Measurements from ENCODE around the gene SYNRG.

The SYNRG gene

DNA sequence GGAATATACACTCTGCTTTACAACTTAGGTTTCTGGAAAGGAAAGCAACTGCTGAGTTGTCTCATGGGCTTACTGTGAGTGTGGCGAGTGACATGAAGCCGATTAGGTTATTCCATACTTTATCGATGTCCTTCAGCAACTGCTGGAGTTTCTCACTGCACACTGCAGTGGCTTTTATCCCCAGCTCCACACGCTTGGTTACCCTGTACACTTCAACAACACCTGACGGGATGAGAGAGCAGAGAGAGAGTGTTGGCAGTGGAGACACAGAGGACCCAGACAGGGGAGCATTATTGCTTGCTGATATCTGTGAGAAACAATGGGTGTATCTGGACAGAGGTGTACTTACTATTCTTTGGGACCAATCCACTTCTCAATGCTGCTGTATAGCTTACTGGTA, 73.3 kb downstream of the SYNRG start:
- TF ChIP-seq CEBPB (IDR thresholded peaks at IDR 0.05) (no peak), EGR1 (IDR thresholded peaks at IDR 0.05) (no peak)

DNA sequence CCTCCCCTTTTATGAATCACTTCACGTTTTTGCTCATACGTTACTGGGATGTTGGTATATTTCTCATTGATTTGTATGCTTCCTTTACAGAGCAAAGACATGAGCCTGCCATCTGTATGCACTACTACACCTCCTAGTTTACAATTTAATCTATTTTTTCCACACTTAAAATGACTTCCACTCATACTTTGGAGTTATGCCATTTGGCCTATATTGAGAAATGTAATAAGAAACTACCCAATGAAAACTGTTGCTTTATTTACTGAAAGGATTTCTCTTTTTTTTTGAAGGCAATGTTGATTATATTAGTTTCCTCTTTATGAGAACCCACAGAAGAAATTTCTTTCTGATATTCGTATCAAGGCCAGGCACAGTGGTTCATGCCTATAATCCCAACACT, 76.5 kb downstream of the SYNRG start:
- TF ChIP-seq FOXM1 (IDR thresholded peaks at IDR 0.05; ENCODE audit: borderline replicate concordance, low read depth), result no peak
- no peak for TF ChIP-seq NFIC (IDR thresholded peaks at IDR 0.05)
- no peak for TF ChIP-seq CEBPB (IDR thresholded peaks at IDR 0.05)
- TF ChIP-seq, protein P1, sequence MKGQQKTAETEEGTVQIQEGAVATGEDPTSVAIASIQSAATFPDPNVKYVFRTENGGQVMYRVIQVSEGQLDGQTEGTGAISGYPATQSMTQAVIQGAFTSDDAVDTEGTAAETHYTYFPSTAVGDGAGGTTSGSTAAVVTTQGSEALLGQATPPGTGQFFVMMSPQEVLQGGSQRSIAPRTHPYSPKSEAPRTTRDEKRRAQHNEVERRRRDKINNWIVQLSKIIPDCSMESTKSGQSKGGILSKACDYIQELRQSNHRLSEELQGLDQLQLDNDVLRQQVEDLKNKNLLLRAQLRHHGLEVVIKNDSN (IDR thresholded peaks at IDR 0.05), result no peak
- no peak for TF ChIP-seq TEAD4 (IDR thresholded peaks at IDR 0.05)
- no peak for TF ChIP-seq TCF12 (IDR thresholded peaks at IDR 0.05; ENCODE audit: low read depth)

DNA sequence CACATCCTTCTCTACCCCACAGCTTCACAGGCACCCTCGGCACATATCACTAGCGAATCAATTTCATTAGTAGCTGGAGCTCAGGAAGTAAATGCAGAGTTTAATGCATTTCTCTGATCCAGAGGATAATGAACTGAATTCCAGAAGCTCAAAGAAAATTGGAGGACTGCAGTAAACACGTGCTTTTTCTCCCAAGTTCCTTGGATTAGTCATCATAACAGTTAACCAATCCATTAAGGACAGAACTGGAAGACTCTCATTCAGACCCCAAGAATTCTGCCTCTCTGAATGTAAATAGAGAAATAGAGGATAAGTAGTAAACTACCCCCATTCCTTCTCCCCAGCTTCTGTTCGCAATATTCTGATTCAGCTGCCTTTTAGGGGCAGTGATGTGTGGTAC, 78.8 kb downstream of the SYNRG start:
- no peak for TF ChIP-seq TEAD4 (IDR thresholded peaks at IDR 0.05)
- TF ChIP-seq ZBTB7A (IDR thresholded peaks at IDR 0.05; ENCODE audit: low read depth), result no peak
- no peak for TF ChIP-seq TAF1 (IDR thresholded peaks at IDR 0.05; ENCODE audit: low read depth)
- TF ChIP-seq CREB1 (IDR thresholded peaks at IDR 0.05; ENCODE audit: low read depth), result no peak
- TF ChIP-seq CEBPB (IDR thresholded peaks at IDR 0.05), result no peak
- TF ChIP-seq REST (IDR thresholded peaks at IDR 0.05; ENCODE audit: low read depth), result no peak
- no peak for TF ChIP-seq RAD21 (IDR thresholded peaks at IDR 0.05; ENCODE audit: low read depth)
- TF ChIP-seq, protein P2, sequence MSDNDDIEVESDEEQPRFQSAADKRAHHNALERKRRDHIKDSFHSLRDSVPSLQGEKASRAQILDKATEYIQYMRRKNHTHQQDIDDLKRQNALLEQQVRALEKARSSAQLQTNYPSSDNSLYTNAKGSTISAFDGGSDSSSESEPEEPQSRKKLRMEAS (IDR thresholded peaks at IDR 0.05), result no peak
- no peak for TF ChIP-seq TCF12 (IDR thresholded peaks at IDR 0.05; ENCODE audit: low read depth)
- TF ChIP-seq EP300 (IDR thresholded peaks at IDR 0.05; ENCODE audit: borderline replicate concordance), result no peak
- no peak for TF ChIP-seq YY1 (IDR thresholded peaks at IDR 0.05; ENCODE audit: low read depth)
- TF ChIP-seq EGR1 (IDR thresholded peaks at IDR 0.05), result no peak

GRCh38 chr17:37527249-37527851, 81.9 kb downstream of the SYNRG start:
- TF ChIP-seq RAD21 (IDR thresholded peaks at IDR 0.05; ENCODE audit: low read depth), result peak; percentile 61
- TF ChIP-seq CREB1 (IDR thresholded peaks at IDR 0.05; ENCODE audit: low read depth), result no peak

- TF ChIP-seq RAD21 (IDR thresholded peaks at IDR 0.05; ENCODE audit: low read depth) (no peak), TCF12 (IDR thresholded peaks at IDR 0.05; ENCODE audit: low read depth) (no peak), CREB1 (IDR thresholded peaks at IDR 0.05; ENCODE audit: low read depth) (no peak), ZBTB7A (IDR thresholded peaks at IDR 0.05; ENCODE audit: low read depth) (no peak), NFIC (IDR thresholded peaks at IDR 0.05) (no peak), TEAD4 (IDR thresholded peaks at IDR 0.05) (no peak), CEBPB (IDR thresholded peaks at IDR 0.05) (no peak), TAF1 (IDR thresholded peaks at IDR 0.05; ENCODE audit: low read depth) (no peak), REST (IDR thresholded peaks at IDR 0.05; ENCODE audit: low read depth) (no peak), EP300 (IDR thresholded peaks at IDR 0.05; ENCODE audit: borderline replicate concordance) (no peak), YY1 (IDR thresholded peaks at IDR 0.05; ENCODE audit: low read depth) (no peak), EGR1 (IDR thresholded peaks at IDR 0.05) (no peak), FOXM1 (IDR thresholded peaks at IDR 0.05; ENCODE audit: borderline replicate concordance, low read depth) (no peak)
- TF ChIP-seq, protein P2 (IDR thresholded peaks at IDR 0.05), result no peak
- TF ChIP-seq, protein P1 (IDR thresholded peaks at IDR 0.05), result no peak
Measured at GRCh38 chr17:37523715-37524219, 85.5 kb downstream of the SYNRG start.

GRCh38 chr17:37521821-37522220, 87.4 kb downstream of the SYNRG start:
- TF ChIP-seq REST (IDR thresholded peaks at IDR 0.05; ENCODE audit: low read depth) (no peak), TCF12 (IDR thresholded peaks at IDR 0.05; ENCODE audit: low read depth) (no peak), NFIC (IDR thresholded peaks at IDR 0.05) (no peak)
